HFFc6 (cell line): ENCODE measurements around the gene SF1. TPM values are rescaled to one million over a fixed set of nuclear protein-coding genes. Genes with fewer than 3 reads are reported as not detected.

Source experiments
- DNase-seq: peaks from one replicate; pipeline ENCODE4 v3.0.0-alpha.2; 2018
- H3K27ac Mint-ChIP-seq: 2 replicates; pipeline ENCODE4 v1.8.0; 2020; ENCODE audit warnings: mild to moderate bottlenecking, mixed read lengths
- H3K27me3 Mint-ChIP-seq: 2 replicates; pipeline ENCODE4 v1.8.0; 2021; ENCODE audit warnings: mild to moderate bottlenecking, moderate library complexity, mixed read lengths; ENCODE audit not compliant: insufficient read depth
- H3K36me3 Mint-ChIP-seq: 2 replicates; pipeline ENCODE4 v1.8.0; 2021; ENCODE audit warnings: low read depth, mixed read lengths
- H3K4me1 Mint-ChIP-seq: 2 replicates; pipeline ENCODE4 v1.8.0; 2020; ENCODE audit warnings: low read depth, mixed read lengths
- H3K4me3 Mint-ChIP-seq: 2 replicates; pipeline ENCODE4 v1.8.0; 2020; ENCODE audit warnings: mild to moderate bottlenecking, moderate library complexity, mixed read lengths
- H3K9me3 Mint-ChIP-seq: 2 replicates; pipeline ENCODE4 v1.8.0; 2020; ENCODE audit warnings: mild to moderate bottlenecking, mixed read lengths
- CTCF ChIP-seq: fragments of 200-600 bp; sonication (generic); IDR thresholded peaks from 2 replicates; pipeline ENCODE4 v1.5.0; 2021; ENCODE audit warnings: antibody characterized with exemption, mild to moderate bottlenecking
- total RNA-seq, 6 experiments: library from RNA; stranded (reverse); fragmentation: NEBNext Ultra II Directional; extraction: Animal tissue kit (Norgen Biotek cat#: 25700); gene quantifications; 2 replicates in 1 of 6; 3 replicates in 5 of 6; pipeline ENCODE4 v1.2.3, GENCODE V29; 2021

SF1 gene
- total RNA-seq, 6 experiments from 2014 or later: 195 to 244 (median 208) TPM

GRCh38 chr11:64788321-64789215, 10.2 kb upstream of the SF1 start:
- Mint-ChIP-seq H3K9me3 (no peaks in the 10 kb centered on the region), H3K27ac (no peak overlapping the region), H3K27me3 (peaks cover 1% of the 10 kb centered on the region), H3K4me3 (no peak overlapping the region), H3K36me3 (no peaks in the 10 kb centered on the region), H3K4me1 (no peaks in the 10 kb centered on the region)
- TF ChIP-seq CTCF: no peak
- no peak for DNase-seq

- no peaks in the 10 kb centered on the region for H3K36me3 Mint-ChIP-seq
- peak; percentile 83 for TF ChIP-seq CTCF
- H3K4me3 Mint-ChIP-seq: no peak overlapping the region
- peak; percentile 46 for DNase-seq
- H3K27me3 Mint-ChIP-seq: peaks cover 1% of the 10 kb centered on the region; the same call in 1 of the 2 replicates
- H3K9me3 Mint-ChIP-seq: no peaks in the 10 kb centered on the region
- H3K4me1 Mint-ChIP-seq: no peaks in the 10 kb centered on the region
- 0 out of 2 replicates have a peak overlapping the region, but pooled peaks have one; percentile 24 for H3K27ac Mint-ChIP-seq
These were observed 9.4 kb upstream of the SF1 start for GRCh38 chr11:64787526-64788320.

- no peak for DNase-seq
- Mint-ChIP-seq H3K4me1 (no peaks in the 10 kb centered on the region), H3K27me3 (peaks cover 1% of the 10 kb centered on the region; the same call in 1 of the 2 replicates), H3K4me3 (no peak overlapping the region), H3K27ac (no peak overlapping the region), H3K36me3 (no peaks in the 10 kb centered on the region), H3K9me3 (no peaks in the 10 kb centered on the region)
- TF ChIP-seq CTCF: no peak
These were observed 8.0 kb upstream of the SF1 start for GRCh38 chr11:64786308-64786707.

- no peaks in the 10 kb centered on the region for H3K9me3 Mint-ChIP-seq
- TF ChIP-seq CTCF: no peak
- H3K27ac Mint-ChIP-seq: peak overlapping the region; percentile 33; the same call in 1 of the 2 replicates
- H3K27me3 Mint-ChIP-seq: peaks cover 1% of the 10 kb centered on the region; the same call in 1 of the 2 replicates
- H3K4me3 Mint-ChIP-seq: no peak overlapping the region
- DNase-seq: no peak
- no peaks in the 10 kb centered on the region; the same call in 1 of the 2 replicates for H3K36me3 Mint-ChIP-seq
- H3K4me1 Mint-ChIP-seq: no peaks in the 10 kb centered on the region; the same call in 1 of the 2 replicates
These were observed 6.7 kb upstream of the SF1 start for GRCh38 chr11:64784813-64785581.

GRCh38 chr11:64778223-64778472, 194 bp downstream of the SF1 start:
- Mint-ChIP-seq H3K36me3 (peaks cover 38% of the 10 kb centered on the region), H3K9me3 (no peaks in the 10 kb centered on the region), H3K4me1 (peaks cover 35% of the 10 kb centered on the region), H3K27me3 (peaks cover 8% of the 10 kb centered on the region), H3K27ac (peak overlapping the region; percentile 98), H3K4me3 (peak overlapping the region; percentile 95)
- no peak for DNase-seq
- TF ChIP-seq CTCF: no peak
